ENCODE results near the gene ANKS1A.
"Not testable (repeated sequence)": the region's sequence is repeated elsewhere in the genome, so short reads cannot be mapped to it uniquely, and the experiment has no call there.

Gene ANKS1A

DNA sequence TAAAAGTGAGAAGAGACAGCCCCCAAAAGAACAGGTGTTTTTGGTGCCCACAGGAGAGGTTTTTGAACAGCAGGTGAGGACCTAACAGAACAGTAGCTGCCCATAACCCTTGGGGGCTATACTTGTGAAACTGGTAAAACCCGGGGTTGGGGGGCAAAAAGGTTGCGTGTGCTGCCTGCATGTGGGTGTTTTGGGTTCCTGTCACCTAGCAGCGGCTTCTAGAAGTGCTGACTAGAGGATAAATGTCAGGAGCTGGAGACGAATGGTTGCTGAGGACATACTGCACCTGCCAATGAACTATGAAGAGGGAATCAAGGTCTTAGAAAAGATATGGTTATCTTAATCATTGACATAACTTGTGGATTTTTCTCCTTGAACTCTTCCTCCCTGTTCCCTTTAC, 17.2 kb upstream of the ANKS1A start:
- peaks cover 53% of the 10 kb centered on the region for H3K36me3 ChIP-seq (ENCODE audit: insufficient read depth, insufficient read length, low read length)
- no peaks in the 10 kb centered on the region for H3K9me3 ChIP-seq (ENCODE audit: insufficient read depth, low read length)
- no peaks in the 10 kb centered on the region for H3K27me3 ChIP-seq (ENCODE audit: insufficient read depth, insufficient read length)
- no peak for DNase-seq (ENCODE audit: low read depth, low spot score)
- no peak overlapping the region for H3K9ac ChIP-seq (ENCODE audit: insufficient read length, low read depth)
- H3K4me1 ChIP-seq (ENCODE audit: insufficient read depth, insufficient read length) = no peaks in the 10 kb centered on the region
- H3K4me3 ChIP-seq (ENCODE audit: insufficient read length, low read depth) = no peak overlapping the region
- TF ChIP-seq SUZ12 (IDR thresholded peaks at IDR 0.05; ENCODE audit: extremely low read depth, insufficient read depth, insufficient read length) (no peak), YY1 (IDR thresholded peaks at IDR 0.05; ENCODE audit: insufficient read depth, insufficient read length) (no peak), ZNF274 (IDR thresholded peaks at IDR 0.05; ENCODE audit: low read depth, low read length) (no peak)

- H3K4me3 ChIP-seq (ENCODE audit: insufficient read length, low read depth) = no peak overlapping the region
- no peak overlapping the region for H3K9ac ChIP-seq (ENCODE audit: insufficient read length, low read depth)
- H3K36me3 ChIP-seq (ENCODE audit: insufficient read depth, insufficient read length, low read length) = peaks cover 52% of the 10 kb centered on the region
- no peaks in the 10 kb centered on the region for H3K27me3 ChIP-seq (ENCODE audit: insufficient read depth, insufficient read length)
- no peak for TF ChIP-seq SUZ12 (IDR thresholded peaks at IDR 0.05; ENCODE audit: extremely low read depth, insufficient read depth, insufficient read length)
- no peak for TF ChIP-seq ZNF274 (IDR thresholded peaks at IDR 0.05; ENCODE audit: low read depth, low read length)
- TF ChIP-seq YY1 (IDR thresholded peaks at IDR 0.05; ENCODE audit: insufficient read depth, insufficient read length) = no peak
- H3K9me3 ChIP-seq (ENCODE audit: insufficient read depth, low read length) = no peaks in the 10 kb centered on the region
- H3K4me1 ChIP-seq (ENCODE audit: insufficient read depth, insufficient read length) = no peaks in the 10 kb centered on the region
- DNase-seq (ENCODE audit: low read depth, low spot score) = no peak
Observed at GRCh38 chr6:34872332-34872731, 16.7 kb upstream of the ANKS1A start.

GRCh38 chr6:34875292-34876213, 13.5 kb upstream of the ANKS1A start:
- no peak for DNase-seq (ENCODE audit: low read depth, low spot score)
- Histone ChIP-seq H3K9ac (ENCODE audit: insufficient read length, low read depth) (no peak overlapping the region), H3K4me3 (ENCODE audit: insufficient read length, low read depth) (no peak overlapping the region), H3K27me3 (ENCODE audit: insufficient read depth, insufficient read length) (no peaks in the 10 kb centered on the region), H3K36me3 (ENCODE audit: insufficient read depth, insufficient read length, low read length) (peaks cover 71% of the 10 kb centered on the region), H3K4me1 (ENCODE audit: insufficient read depth, insufficient read length) (no peaks in the 10 kb centered on the region), H3K9me3 (ENCODE audit: insufficient read depth, low read length) (no peaks in the 10 kb centered on the region)
- no peak for TF ChIP-seq SUZ12 (IDR thresholded peaks at IDR 0.05; ENCODE audit: extremely low read depth, insufficient read depth, insufficient read length)
- no peak for TF ChIP-seq YY1 (IDR thresholded peaks at IDR 0.05; ENCODE audit: insufficient read depth, insufficient read length)
- no peak for TF ChIP-seq ZNF274 (IDR thresholded peaks at IDR 0.05; ENCODE audit: low read depth, low read length)

DNA sequence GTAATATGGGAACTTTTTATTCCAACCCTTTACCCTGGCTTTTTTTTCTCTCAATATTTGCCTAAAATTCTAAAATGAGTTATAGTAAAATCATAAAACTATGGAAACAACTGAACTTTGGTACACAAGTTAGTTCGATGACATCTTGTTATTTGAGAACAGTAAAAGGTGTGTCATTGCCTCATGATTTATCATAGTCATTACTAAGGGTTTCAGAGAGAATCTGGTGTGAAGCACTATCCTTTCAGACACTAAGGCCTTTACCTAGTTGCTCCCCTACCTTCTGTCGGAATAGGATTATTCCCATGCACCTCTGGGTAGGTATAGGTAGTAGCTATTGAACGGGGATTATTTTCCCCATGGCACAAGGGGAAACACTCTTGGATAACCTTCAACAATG, 12.6 kb upstream of the ANKS1A start:
- no peaks in the 10 kb centered on the region for H3K4me1 ChIP-seq (ENCODE audit: insufficient read depth, insufficient read length)
- H3K27me3 ChIP-seq (ENCODE audit: insufficient read depth, insufficient read length) = no peaks in the 10 kb centered on the region
- no peak for DNase-seq (ENCODE audit: low read depth, low spot score)
- peaks cover 71% of the 10 kb centered on the region for H3K36me3 ChIP-seq (ENCODE audit: insufficient read depth, insufficient read length, low read length)
- H3K9ac ChIP-seq (ENCODE audit: insufficient read length, low read depth) = no peak overlapping the region
- H3K9me3 ChIP-seq (ENCODE audit: insufficient read depth, low read length) = no peaks in the 10 kb centered on the region
- no peak overlapping the region for H3K4me3 ChIP-seq (ENCODE audit: insufficient read length, low read depth)
- TF ChIP-seq YY1 (IDR thresholded peaks at IDR 0.05; ENCODE audit: insufficient read depth, insufficient read length) (no peak), ZNF274 (IDR thresholded peaks at IDR 0.05; ENCODE audit: low read depth, low read length) (no peak), SUZ12 (IDR thresholded peaks at IDR 0.05; ENCODE audit: extremely low read depth, insufficient read depth, insufficient read length) (no peak)

- no peak for DNase-seq (ENCODE audit: low read depth, low spot score)
- no peak overlapping the region for H3K9ac ChIP-seq (ENCODE audit: insufficient read length, low read depth)
- TF ChIP-seq SUZ12 (IDR thresholded peaks at IDR 0.05; ENCODE audit: extremely low read depth, insufficient read depth, insufficient read length) = no peak
- no peak for TF ChIP-seq ZNF274 (IDR thresholded peaks at IDR 0.05; ENCODE audit: low read depth, low read length)
- no peak for TF ChIP-seq YY1 (IDR thresholded peaks at IDR 0.05; ENCODE audit: insufficient read depth, insufficient read length)
- peaks cover 67% of the 10 kb centered on the region for H3K36me3 ChIP-seq (ENCODE audit: insufficient read depth, insufficient read length, low read length)
- no peaks in the 10 kb centered on the region for H3K27me3 ChIP-seq (ENCODE audit: insufficient read depth, insufficient read length)
- H3K4me3 ChIP-seq (ENCODE audit: insufficient read length, low read depth) = no peak overlapping the region
- H3K9me3 ChIP-seq (ENCODE audit: insufficient read depth, low read length) = no peaks in the 10 kb centered on the region
- H3K4me1 ChIP-seq (ENCODE audit: insufficient read depth, insufficient read length) = no peaks in the 10 kb centered on the region
Observed at GRCh38 chr6:34877259-34877658, 11.8 kb upstream of the ANKS1A start.

GRCh38 chr6:34877869-34878485, 11.1 kb upstream of the ANKS1A start:
- DNase-seq (ENCODE audit: low read depth, low spot score) = no peak
- TF ChIP-seq YY1 (IDR thresholded peaks at IDR 0.05; ENCODE audit: insufficient read depth, insufficient read length) (no peak), SUZ12 (IDR thresholded peaks at IDR 0.05; ENCODE audit: extremely low read depth, insufficient read depth, insufficient read length) (no peak), ZNF274 (IDR thresholded peaks at IDR 0.05; ENCODE audit: low read depth, low read length) (no peak)
- H3K36me3 ChIP-seq (ENCODE audit: insufficient read depth, insufficient read length, low read length) = peaks cover 60% of the 10 kb centered on the region

GRCh38 chr6:34884073-34884472, 5.0 kb upstream of the ANKS1A start:
- not testable (repeated sequence) for H3K4me1 ChIP-seq (ENCODE audit: insufficient read depth, insufficient read length); H3K4me3 ChIP-seq (ENCODE audit: insufficient read length, low read depth); DNase-seq (ENCODE audit: low read depth, low spot score); H3K27me3 ChIP-seq (ENCODE audit: insufficient read depth, insufficient read length); H3K9me3 ChIP-seq (ENCODE audit: insufficient read depth, low read length); H3K9ac ChIP-seq (ENCODE audit: insufficient read length, low read depth)
- peaks cover 33% of the 10 kb centered on the region for H3K36me3 ChIP-seq (ENCODE audit: insufficient read depth, insufficient read length, low read length)

More at GRCh38 chr6:34877869-34878485, 11.1 kb upstream of the ANKS1A start:
- Histone ChIP-seq H3K27me3 (ENCODE audit: insufficient read depth, insufficient read length) (no peaks in the 10 kb centered on the region), H3K9me3 (ENCODE audit: insufficient read depth, low read length) (no peaks in the 10 kb centered on the region), H3K4me3 (ENCODE audit: insufficient read length, low read depth) (no peak overlapping the region), H3K9ac (ENCODE audit: insufficient read length, low read depth) (no peak overlapping the region), H3K4me1 (ENCODE audit: insufficient read depth, insufficient read length) (no peaks in the 10 kb centered on the region)
